HK-2 (cell line): ENCODE results near the gene MSX1.

Experiments used
- DNase-seq: peaks from one replicate; pipeline ENCODE4 v3.0.0-alpha.2; 2018; ENCODE audit not compliant: unreplicated experiment

Gene MSX1

DNA sequence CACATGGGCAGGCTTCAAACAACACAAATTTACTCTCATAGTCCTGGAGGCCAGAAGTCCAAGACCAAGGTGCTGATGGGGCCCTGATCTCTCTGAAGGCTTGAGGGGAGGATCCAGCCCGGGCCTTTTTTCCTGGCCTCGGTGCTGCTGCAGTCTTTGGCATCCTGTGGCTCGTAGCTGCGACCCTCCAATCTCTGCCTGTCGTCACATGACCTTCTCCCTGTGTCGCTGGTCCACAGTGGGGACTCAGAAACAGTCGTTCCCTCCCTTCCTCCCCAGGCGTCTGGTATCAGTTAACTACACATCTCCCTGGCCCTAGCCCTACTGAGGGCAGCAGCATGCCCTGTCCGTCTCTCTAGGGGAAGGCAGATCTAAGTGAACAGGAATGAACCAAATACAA, 19.1 kb upstream of the MSX1 start:
- DNase-seq, result no peak

DNA sequence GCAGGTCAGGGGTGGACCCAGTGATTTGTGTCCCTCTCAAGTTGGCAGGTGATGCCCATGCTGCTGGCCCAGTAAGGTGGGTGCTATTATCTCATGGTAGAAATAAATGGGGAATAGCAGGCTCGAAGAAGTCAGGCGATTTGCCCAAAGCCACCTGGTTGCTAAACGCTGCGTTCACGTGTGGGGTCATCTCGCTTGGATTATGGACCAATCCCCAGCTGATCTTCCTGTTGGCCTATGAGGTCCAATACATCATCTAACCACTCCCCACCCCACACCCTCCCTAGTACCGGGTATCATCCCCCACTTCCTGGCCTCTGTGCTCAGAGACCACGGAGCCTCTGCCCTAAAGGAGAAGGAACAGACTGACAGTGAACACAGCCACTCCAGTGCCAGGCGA, 18.3 kb upstream of the MSX1 start:
- no peak for DNase-seq

DNA sequence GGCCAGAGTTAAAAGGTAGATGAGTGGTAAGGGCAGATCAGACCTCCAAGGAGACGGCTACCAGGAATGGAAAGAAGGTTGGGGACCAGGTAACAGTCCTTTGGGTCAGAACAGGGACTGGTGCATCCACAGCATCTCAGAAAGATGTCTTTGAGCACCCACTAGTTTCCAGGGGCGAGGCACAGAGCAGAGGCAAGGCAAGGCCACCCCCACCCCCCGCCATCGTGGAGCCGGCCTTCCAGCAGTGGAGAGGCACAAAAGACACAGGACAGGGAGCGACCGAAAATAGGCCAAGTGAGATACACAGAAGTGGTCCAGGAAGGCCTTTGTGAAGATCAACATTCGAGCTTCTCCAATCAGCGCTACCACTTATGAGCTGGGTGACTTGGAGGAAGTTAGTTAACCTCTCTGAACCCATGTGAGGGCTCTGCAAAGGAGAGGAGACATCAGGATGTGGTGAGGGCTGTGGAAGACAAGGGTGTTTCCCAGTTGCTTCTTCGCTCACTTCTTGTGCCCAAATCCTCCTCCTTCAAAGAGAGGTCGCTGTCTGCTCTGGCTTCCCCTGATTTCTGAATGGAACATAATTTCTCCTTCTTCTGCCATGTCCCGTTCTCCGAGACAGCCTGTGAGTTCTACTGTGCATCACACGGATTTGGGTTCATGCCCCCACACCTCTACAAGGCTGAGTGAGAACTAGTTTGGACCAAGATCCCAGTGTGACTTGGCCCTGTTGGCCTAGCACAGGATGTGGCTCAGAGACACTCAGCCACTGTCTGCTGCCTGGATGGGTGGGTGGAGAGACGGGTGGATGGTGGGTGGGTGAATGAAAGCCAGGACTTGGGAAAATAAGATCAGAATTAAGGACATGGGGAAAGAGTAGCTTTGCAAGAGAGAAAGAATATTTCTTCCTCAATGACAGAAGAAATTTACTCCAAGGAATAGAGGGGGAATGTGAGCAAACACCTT, 16.7 kb upstream of the MSX1 start:
- no peak for DNase-seq

DNA sequence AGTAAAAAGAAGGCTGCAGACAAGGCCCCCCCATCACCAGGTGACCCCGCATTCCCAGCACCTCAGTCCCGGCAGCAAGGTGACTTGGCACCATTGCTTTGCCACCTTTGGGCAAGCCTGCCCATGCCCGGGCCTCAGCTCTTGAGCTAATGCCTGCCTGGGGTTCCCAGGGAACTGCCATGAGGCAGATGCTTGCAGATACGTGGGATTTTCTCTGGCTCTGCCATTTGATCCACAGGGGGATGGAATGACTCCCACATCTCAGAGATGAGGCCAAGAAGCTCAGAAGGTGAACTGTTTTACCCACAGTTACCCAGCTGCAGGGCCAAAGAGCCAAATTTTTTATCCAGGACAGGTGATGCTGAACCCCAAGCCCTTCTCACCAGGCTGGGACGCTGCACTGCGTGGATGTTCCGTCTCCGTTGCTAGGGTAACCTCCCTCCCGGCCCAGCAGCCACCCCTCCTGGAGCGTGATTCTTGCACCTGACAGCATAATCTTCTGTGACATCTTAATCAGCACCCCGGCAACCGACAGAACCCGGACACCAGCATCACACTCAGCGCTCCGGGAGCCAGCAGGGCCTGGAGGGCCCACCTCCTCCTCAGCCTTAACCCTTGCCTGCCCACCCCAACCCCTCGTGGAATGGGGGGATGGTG, 15.7 kb upstream of the MSX1 start:
- DNase-seq, result no peak

DNA sequence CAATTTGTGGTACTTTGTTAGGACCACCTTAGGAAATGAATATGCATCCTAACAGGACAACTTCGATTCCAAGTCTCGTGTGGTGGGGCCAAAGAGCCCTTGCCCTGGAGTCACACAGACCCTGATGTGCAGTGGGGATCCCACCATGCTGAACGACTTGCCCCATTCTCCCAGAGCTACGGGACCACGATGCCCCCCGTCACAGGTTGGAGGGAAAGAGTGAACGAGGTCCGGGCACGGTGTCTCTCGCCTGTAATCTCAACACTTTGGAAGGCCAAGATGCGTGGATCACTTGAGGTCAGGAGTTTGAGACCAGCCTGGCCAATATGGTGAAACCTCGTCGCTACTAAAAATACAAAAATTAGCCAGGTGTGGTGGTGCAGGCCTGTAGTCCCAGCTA, 14.4 kb upstream of the MSX1 start:
- DNase-seq, result no peak

DNA sequence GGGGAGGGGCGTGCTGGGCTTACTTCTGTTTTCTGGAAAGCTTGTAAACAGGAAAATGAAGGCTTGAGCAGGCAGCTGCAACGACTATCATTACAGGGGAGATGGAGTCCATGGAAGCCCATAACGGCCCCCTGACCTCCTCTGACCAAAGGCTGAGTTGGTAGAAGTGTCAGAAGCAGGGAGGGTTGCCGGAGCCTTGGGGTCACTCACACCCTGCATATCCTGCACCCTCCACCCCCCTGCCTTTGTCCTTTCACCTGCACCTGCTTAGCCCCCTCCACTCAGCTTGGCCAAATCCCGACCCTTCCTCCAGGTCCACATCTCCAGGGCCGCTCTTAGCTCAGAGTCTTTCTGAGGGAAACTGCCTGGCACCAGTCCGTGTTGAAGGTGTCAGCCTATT, 12.5 kb upstream of the MSX1 start:
- DNase-seq, result no peak

DNA sequence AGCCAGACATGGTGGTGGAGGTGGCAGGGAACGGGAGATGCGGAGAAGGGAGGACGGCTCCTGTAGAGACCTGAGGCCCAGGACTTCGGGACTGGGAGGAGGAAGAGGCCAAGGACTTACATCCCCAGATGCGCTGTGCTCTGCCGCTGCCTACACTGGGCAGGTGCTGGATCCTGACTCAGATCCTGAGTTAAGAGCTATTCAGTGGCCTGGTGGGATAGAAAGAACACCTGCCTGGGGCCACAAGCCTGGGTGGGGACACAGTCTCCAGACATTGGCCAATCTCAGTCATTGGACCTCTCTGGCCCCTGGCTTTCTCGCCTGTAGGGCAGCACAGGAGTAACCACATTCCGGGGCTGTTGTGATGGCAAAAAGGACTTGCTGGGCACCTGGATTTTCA, 10.9 kb upstream of the MSX1 start:
- no peak for DNase-seq

DNA sequence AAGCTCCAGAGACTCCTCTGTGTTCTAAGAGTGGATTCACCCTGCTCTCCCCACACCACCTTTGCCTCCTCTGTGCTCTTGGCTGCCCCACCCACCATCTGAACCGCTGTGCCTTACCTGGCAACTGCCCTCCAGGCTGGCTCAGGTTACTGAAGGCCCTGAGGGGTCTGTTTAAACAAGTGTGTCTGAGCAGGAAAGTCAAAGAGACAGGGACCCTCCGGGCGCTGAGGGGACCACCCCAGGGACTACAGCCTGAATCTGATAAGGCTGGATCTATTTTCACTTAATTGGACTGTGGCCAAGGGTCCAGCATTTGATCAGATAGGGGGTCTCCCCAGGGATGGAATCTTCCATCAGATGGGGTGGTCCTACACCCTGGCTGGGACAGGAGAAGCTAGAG, 10.4 kb upstream of the MSX1 start:
- no peak for DNase-seq

DNA sequence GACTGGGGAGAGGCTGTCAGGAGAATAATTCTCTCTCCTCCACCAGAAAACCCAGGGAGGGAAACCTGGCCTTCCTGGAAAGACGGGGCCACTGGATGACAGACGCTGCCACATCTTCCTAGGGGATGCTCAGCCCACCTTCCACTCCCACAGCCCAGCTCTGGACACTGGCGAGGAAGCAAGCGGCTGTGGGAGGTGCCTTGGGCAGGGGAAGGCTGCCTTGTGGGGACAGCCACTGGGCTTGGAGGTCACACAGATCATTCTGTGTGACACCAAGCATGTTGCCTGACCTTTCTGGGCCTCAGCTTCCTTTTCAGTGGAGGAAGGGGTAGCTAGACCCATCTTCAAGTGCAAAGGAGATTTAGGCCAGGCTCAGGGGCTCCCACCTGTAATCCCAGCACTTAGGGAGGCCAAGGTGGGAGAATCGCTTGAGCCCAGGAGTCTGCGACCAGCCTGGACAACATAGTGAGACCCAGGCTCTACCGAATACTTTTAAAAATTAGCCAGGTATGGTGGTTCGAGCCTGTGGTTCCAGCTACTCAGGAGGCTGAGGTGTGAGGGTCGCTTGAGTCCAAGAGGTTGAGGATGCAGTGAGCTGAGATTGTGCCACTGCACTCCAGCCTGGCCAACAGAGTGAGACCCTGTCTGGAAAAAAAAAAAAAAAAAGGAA, 9.8 kb upstream of the MSX1 start:
- no peak for DNase-seq

DNA sequence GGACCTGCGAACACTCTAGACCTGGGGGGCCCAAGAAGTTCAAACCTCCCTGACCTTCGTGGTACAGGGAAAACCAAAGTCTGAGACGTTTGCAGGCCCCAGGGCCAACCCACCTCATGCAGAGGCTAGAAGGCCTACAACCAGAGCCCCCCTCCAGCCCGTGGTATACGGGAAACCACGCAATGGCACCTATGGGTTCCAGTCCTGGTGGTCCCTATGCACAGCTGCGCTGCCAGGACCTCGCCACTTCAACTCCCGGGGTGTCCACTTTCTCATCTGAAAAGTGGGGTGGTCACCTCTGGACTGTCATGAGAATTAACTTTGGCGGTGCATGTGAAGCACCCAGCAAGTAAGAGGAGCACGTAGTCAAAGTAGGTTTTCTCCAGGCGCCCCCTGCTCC, 8.4 kb upstream of the MSX1 start:
- no peak for DNase-seq

DNA sequence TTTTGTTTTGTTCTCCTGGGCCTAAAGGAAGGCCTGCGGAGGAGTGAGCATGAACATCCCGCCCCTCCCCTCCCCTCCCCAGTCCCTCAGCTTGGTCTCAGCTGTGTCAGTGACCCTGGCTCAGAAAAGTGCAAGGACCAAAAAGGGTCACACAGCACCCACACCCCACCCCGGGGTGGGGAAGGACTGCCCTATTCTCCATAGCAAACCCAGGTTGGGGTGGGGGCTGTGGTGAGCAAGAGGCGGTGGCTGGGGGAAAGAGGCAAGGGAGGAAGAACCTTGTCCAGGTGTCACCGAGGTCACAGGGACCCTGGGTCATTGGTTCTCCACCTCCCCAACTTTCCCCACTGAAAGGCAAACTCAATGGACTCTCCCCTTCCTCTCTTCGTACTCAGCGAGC, 7.6 kb upstream of the MSX1 start:
- no peak for DNase-seq

DNA sequence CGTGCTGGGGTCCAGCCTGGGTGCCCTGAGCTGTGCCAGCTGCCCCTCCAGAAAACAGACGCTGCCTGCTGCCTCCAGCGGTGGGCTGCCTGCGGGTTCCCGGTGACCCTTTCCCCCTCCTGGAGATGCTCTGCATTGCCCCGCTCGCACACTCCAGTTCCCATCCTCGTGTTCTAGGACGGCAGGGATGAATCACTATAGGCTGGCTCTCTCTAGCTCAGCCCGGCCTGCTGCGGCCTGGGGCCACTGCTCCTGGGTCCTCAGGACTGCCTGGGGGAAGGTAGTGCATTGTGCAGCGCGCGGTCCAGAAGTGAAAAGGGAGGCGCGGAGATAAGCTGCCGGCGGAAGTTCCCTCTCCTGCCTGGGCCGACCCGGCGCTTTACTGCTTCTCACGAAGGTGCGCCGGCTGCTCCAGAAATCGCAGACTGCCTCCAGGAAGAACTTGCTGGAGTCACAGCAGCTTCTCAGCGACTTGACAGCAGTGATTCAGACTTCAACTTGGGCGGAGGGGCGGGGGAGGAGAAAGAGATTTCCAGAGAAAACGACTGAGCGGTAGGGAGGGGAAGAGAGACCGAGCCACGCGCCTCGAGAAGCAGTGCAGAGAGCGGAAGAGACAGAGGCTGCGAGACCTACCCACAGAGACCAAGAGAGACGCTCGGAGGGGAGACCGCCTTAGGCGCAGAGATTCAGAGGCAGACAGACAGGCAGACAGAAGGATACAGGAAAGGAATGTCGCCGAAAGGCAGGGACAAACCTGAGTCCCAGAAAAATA, 6.7 kb upstream of the MSX1 start:
- peak; percentile 78 for DNase-seq

DNA sequence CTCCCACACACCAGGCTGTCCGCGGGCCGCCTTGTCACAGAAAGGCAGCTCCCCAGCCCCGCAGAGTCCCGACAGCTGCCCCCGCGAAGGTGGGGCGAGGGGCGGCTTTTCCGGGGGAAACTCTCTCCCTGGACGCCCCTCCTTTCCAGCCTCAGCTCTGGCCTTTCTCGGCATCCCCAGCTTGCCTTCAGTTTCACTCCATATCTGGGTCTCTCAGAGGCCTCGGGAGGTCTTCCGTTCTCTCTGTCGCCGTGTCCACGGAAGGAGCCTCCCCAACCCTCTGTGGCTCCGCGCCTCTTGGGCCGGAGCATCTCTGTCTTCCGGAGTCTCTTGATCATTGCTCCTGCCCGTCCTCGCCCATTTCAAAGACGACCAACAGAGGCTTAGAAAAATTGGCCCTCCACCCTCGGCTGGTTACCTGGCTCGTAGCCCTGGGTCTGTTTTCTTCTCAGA, 6.1 kb upstream of the MSX1 start:
- DNase-seq, result no peak

DNA sequence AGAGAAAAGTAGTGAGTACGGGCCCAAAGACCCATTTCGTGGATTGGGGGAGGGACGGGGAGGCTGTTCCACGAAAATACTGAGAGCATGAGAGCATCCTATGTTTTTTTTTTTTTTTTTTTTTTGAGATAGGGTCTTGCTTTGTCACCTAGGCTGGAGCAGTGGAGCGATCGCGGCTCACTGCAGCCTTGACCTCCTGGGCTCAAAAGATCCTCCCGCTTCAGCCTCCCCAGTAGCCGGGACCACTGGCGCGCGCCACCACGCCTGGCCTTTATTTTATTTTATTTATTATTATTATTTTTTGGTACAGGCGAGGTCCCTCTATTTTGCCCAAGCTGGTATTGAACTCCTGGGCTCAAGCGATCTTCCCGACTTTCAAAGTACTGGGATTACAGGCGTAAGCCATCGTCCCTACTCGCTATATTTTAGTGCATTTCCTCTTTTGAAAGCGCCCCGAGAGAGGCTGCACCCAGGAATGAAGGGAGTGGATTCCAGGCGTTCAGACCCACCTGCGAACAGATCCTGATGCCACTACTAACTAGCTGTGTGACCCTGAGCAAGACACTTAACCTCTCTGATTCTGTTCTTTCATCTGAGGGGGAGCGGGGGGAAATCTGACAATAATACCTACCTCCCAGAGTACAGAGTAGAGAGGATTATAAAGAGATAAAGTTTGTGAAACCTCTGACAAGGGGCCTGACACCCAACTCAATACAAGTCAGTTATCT, 5.4 kb upstream of the MSX1 start:
- DNase-seq, result no peak

DNA sequence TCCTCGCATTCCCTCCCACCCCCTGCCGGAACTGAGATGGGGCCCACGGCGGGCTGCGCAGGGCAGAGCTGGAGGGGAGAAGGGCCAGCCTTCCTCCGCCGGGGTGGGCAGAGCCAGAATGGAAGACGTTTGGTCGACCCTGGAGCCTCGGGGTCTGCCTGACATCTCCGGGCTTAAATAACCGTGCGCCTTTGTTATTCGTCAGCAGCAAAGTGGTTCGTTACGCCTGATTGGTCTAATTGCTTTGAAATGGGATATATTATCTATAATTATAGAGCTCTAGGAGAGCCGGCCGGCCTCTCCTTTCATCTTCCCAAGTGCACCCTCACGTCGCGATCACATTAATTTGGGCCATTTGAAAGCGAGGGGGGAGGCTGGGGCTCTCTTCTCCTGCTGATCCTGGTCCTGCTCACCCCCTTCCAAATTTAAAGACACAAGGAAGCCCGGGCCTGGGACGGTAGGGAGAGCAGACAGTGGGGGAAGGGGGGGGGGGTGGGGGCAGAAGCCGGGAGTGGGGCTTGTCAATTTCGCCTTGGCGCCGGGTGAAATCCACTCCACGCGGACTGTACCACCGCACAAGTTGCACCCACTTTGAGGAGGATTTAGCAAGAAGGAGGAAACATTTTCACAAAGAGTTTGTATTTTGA, 4.7 kb upstream of the MSX1 start:
- DNase-seq, result no peak

DNA sequence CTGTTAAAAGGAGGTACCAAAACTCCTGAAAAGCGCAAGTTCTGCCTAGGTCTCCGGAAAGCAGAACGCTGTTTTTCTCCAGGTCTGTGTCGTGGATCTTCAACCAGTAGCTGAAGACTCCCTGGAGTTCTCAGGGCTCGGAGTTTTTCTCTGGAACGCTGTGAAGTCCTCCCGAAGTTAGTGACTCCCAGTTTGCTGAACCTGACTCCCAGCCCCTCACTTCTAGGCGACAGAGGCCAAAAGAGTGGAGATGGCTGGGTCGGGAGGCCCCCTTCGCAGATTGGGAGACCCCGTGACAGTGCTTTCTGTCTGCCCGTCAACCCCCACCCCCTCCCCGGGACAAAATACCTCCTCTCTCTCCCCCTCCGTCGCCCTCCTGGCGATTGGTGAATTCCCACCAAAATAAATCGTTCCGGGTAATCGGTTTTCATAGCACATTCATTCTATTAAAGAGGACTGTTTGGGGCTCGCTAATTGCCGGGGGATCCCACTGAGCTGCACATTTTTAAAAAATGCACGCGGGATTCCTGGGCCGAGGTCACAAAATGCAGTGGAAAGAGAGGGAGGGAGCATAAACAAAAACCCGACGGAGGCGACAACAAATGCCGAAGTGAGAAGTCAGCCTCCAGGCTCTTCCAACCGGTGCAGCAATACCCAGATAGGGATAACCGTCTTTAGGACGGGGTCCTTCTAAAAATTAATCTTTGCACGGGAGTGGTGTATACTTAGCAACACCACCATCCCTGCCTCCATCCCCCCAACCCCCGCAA, 4.0 kb upstream of the MSX1 start:
- no peak for DNase-seq

DNA sequence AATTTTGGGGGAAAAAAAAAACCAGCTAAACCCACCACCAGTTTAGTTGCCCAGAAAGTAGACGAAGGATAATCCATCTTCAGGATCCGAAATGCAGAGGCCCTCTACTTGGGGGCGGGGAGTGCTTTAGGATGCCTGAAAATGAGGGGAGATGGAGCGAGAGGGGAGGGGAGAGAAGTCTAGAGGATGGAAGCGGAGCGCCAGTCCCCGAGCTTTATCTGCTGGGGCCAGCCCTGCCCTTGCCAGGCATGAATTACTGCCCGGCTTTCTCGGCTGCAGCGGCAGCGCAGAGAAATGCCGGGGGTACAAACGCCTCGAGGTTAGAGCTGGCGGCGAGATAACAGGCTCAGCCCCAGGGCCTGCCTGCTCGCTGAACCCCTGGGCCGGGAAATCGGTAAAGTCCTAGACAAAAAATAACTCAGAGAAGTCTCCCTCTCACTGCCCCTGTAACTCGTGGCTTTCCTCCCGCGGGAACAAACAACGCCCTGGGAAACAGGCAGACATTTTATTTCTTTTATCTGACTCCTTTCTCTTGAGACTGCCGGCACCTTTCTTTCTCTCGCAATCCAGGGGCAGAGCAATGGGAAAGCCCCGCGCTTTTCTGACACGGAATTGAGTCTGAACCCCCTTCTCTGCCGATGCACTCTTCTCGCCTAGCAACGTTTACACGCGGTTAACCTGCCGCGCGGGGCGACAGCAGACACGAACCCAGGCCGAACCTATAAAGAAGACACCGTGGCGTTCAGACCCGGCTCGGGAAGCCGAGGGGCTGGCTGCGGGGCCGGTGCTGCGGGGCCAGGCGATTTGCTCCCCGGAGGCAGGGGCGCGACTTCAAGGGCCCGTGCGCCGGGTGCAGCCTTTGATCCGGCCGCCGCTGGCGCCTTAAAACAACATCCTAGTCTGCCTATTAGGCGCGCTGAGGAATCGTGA, 3.1 kb upstream of the MSX1 start:
- peak; percentile 28 for DNase-seq

DNA sequence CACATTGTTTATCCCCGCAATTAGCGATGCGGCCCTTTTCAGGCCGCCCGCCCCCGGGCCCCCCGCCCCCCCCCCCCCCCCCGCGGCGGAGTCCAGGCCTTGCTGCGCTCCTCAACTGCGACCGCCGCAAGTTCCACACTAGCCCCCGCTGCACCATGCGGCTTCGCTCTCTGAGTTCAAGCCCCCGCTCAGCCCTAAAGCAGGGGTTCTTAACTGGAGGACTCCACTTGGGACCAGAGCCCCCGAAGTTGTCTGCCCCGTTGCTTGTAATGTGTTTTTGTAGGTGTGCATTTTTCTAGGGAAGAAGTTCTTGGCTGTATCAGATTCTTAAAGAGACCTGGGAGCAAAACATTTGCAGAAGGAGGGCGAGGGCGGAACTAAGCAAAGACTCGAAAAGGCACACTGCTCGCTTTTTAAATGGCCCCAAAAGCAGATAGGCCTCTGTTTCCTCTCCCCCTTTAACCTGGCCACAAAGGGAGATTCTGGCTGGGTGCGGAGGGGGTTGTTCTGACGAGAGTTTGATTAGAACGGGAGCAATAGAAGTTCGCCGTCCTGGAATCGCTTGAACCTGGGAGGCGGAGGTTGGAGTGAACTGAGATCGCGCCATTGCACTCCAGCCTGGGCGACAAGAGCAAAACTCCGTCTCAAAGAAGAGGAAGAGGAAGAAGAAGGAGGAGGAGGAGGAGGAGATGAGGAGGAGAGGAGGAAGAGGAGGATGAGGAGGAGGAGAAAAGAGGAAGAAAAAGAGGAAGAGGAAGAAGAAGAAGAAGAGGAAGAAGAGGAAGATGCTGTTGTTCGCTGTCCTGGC, 2.3 kb upstream of the MSX1 start:
- no peak for DNase-seq
